IMR-90 (cell line): ENCODE results near the gene EFNA5. TPM values are rescaled to one million over a fixed set of nuclear protein-coding genes. Genes with fewer than 3 reads are reported as not detected.

Experiments
- ATAC-seq: fragments of 200-7000 bp; cut with Tn5 transposase; 2 replicates; pipeline ENCODE4 v1.9.1; 2020; ENCODE audit warnings: low read depth, mild to moderate bottlenecking, moderate library complexity
- BruUV-seq: library from RNA; stranded (reverse); fragments of 400-500 nt; replicated peaks from 2 replicates; lab custom pipeline; 2021; lab: Mats Ljungman, UMichigan
- CTCF ChIA-PET: fragments of 300-600 bp; formaldehyde crosslinking; extraction: SDS; loops from one replicate; lab custom pipeline; 2021; ENCODE audit warnings: antibody characterized with exemption; lab: Yijun Ruan, JAX
- POLR2A ChIA-PET: fragments of 300-600 bp; sonication (Branson Sonifier 250); formaldehyde crosslinking; loops from one replicate; lab custom pipeline; 2022; ENCODE audit warnings: antibody characterized with exemption; ENCODE audit not compliant: unreplicated experiment; lab: Charles Lee
- DNase-seq: peaks from one replicate; pipeline ENCODE4 v3.0.0; 2013
- H2AFZ ChIP-seq: replicated peaks from 2 replicates; pipeline ENCODE3; 2013; ENCODE audit warnings: low read length, mild to moderate bottlenecking; ENCODE audit not compliant: poor library complexity
- H2AK5ac ChIP-seq: 2 replicates; pipeline ENCODE4 v1.6.1; 2013; ENCODE audit warnings: low read depth, low read length, inconsistent platforms
- H2AK9ac ChIP-seq: replicated peaks from 2 replicates; pipeline ENCODE3; 2013; ENCODE audit warnings: mild to moderate bottlenecking, low read depth, low read length, moderate library complexity; ENCODE audit not compliant: poor library complexity
- H2BK120ac ChIP-seq: 2 replicates; pipeline ENCODE4 v1.6.1; 2013; ENCODE audit warnings: low read depth, low read length, inconsistent platforms
- H2BK15ac ChIP-seq: 3 replicates; pipeline ENCODE4 v1.6.1; 2013; ENCODE audit warnings: low read depth, low read length, inconsistent platforms
- H2BK20ac ChIP-seq: 2 replicates; pipeline ENCODE4 v1.6.1; 2013; ENCODE audit warnings: low read depth, mild to moderate bottlenecking, inconsistent platforms, low read length, moderate library complexity
- H2BK5ac ChIP-seq: 2 replicates; pipeline ENCODE4 v1.6.1; 2013; ENCODE audit warnings: mild to moderate bottlenecking, low read depth, low read length, inconsistent platforms; ENCODE audit not compliant: poor library complexity, severe bottlenecking
- H3K14ac ChIP-seq: replicated peaks from 2 replicates; pipeline ENCODE4 v1.6.1; 2013; ENCODE audit warnings: low read depth, low read length, inconsistent platforms
- H3K18ac ChIP-seq: 2 replicates; pipeline ENCODE4 v1.6.1; 2013; ENCODE audit warnings: low read depth, low read length, control low read depth
- H3K23ac ChIP-seq: 2 replicates; pipeline ENCODE4 v1.6.1; 2013; ENCODE audit warnings: low read depth, low read length, inconsistent platforms
- H3K27ac ChIP-seq: 2 replicates; pipeline ENCODE4 v1.5.1; 2013; ENCODE audit warnings: mild to moderate bottlenecking, control low read depth, low read length; ENCODE audit not compliant: insufficient read depth
- H3K27me3 ChIP-seq: 2 replicates; pipeline ENCODE4 v1.6.1; 2013; ENCODE audit warnings: low read length; ENCODE audit not compliant: control insufficient read depth, insufficient read depth
- H3K36me3 ChIP-seq: 2 replicates; pipeline ENCODE4 v1.6.1; 2013; ENCODE audit warnings: low read length, mixed read lengths; ENCODE audit not compliant: control insufficient read depth, insufficient read depth
- H3K4ac ChIP-seq: 2 replicates; pipeline ENCODE4 v1.6.1; 2013; ENCODE audit warnings: low read depth, low read length, inconsistent platforms
- H3K4me1 ChIP-seq: 2 replicates; pipeline ENCODE4 v1.6.1; 2013; ENCODE audit warnings: low read length, mixed read lengths; ENCODE audit not compliant: control insufficient read depth, insufficient read depth
- H3K4me2 ChIP-seq: 2 replicates; pipeline ENCODE4 v1.6.1; 2013; ENCODE audit warnings: low read depth, mild to moderate bottlenecking, control low read depth, low read length, moderate library complexity
- H3K4me3 ChIP-seq: 2 replicates; pipeline ENCODE4 v1.5.1; 2013; ENCODE audit warnings: low read depth, mild to moderate bottlenecking, control low read depth, low read length, moderate library complexity; ENCODE audit not compliant: insufficient read depth
- H3K56ac ChIP-seq: 2 replicates; pipeline ENCODE4 v1.6.1; 2013; ENCODE audit warnings: low read length, inconsistent platforms; ENCODE audit not compliant: insufficient read depth; ENCODE audit errors: extremely low read depth
- H3K79me1 ChIP-seq, 2 experiments: 2 replicates each; pipeline ENCODE4 v1.6.1; 2013; ENCODE audit warnings: low read length in 2 of 2, inconsistent platforms in 1 of 2, low read depth in 1 of 2
- H3K9ac ChIP-seq: 2 replicates; pipeline ENCODE4 v1.6.1; 2013; ENCODE audit warnings: low read depth, low read length, control low read depth
- H3K9me1 ChIP-seq: 2 replicates; pipeline ENCODE4 v1.6.1; 2013; ENCODE audit warnings: low read length, inconsistent platforms; ENCODE audit not compliant: insufficient read depth
- H3K9me3 ChIP-seq: 2 replicates; pipeline ENCODE4 v1.6.1; 2013; ENCODE audit warnings: low read length; ENCODE audit not compliant: control insufficient read depth, insufficient read depth
- H4K20me1 ChIP-seq: 2 replicates; pipeline ENCODE4 v1.6.1; 2013; ENCODE audit warnings: low read length, inconsistent platforms; ENCODE audit not compliant: insufficient read depth
- H4K5ac ChIP-seq: 2 replicates; pipeline ENCODE4 v1.6.1; 2013; ENCODE audit warnings: mild to moderate bottlenecking, low read depth, low read length, control low read depth
- H4K8ac ChIP-seq, 2 experiments: 2 replicates each; pipeline ENCODE4 v1.6.1; 2013; ENCODE audit warnings: low read depth in 2 of 2, low read length in 2 of 2, control low read depth in 1 of 2, inconsistent platforms in 1 of 2
- H4K91ac ChIP-seq: 2 replicates; pipeline ENCODE4 v1.6.1; 2013; ENCODE audit warnings: low read depth, low read length, inconsistent platforms; ENCODE audit not compliant: insufficient read depth
- CHD1 ChIP-seq: IDR thresholded peaks from 2 replicates; pipeline ENCODE4 v1.6.1; 2012; ENCODE audit warnings: low read depth, low read length, improper control_type of control experiment
- POLR2A ChIP-seq: IDR thresholded peaks from 2 replicates; pipeline ENCODE4 v1.6.1; 2012; ENCODE audit warnings: mild to moderate bottlenecking, low read depth, low read length
- WGBS, 2 experiments: methylation state at CpG; one replicate each; pipeline versions ENCODE4 v1.1.5 to v1.1.7; 2013; ENCODE audit warnings: missing lambda C conversion rate in 2 of 2; ENCODE audit not compliant: insufficient read length in 1 of 2; ENCODE audit errors: extremely low coverage in 2 of 2; 5-methylcytosine and 5-hydroxymethylcytosine counted together
- dilution Hi-C: fragments of 300-500 bp; cut with HindIII; formaldehyde crosslinking; loops from one replicate; pipeline ENCODE4 v1.14.3; 2018; ENCODE audit warnings: low sequenced_read_pairs; ENCODE audit not compliant: unreplicated experiment
- in situ Hi-C: fragments of 300-500 bp; cut with MboI; formaldehyde crosslinking; loops from 3 replicates; pipeline ENCODE4 v1.14.3; 2019; ENCODE audit warnings: low sequenced_read_pairs, inconsistent platforms, mixed read lengths
- intact Hi-C: fragments of 100-400 bp; cut with micrococcal nuclease; formaldehyde crosslinking; loops from 2 replicates; pipeline ENCODE4 v1.10.0; 2022
- polyA plus RNA-seq, 3 experiments: library from polyadenylated mRNA; depleted of rRNA; stranded (reverse); fragments of >200 nt; gene quantifications; 2 replicates each; pipeline ENCODE4 v1.2.3, GENCODE V29; 2012; ENCODE audit warnings: low replicate concordance in 1 of 3
- total RNA-seq: library from RNA; depleted of rRNA; stranded (reverse); fragments of >200 nt; gene quantifications from 2 replicates; pipeline ENCODE4 v1.2.3, GENCODE V29; 2012

The EFNA5 gene
- total and polyA plus RNA-seq, 2 of the 4 experiments (the other 2 are of a cell fraction), result 1.5 to 1.6 TPM

DNA sequence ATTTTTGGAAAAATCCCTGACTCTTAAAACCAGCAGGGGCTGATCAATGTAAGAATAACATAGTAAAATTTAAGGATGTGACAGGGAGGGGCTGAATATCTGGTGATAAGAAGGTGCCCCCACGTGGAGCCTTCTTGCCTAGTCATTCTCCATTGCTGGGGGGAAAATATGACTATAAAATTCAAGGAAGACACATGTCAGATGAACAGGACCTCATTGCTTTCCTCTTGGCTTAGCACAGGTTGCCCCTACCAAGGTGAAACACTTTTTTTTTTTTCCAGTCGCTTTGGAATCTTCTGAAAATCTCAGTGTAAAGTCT is 310.9 kb downstream of the EFNA5 start:
- H3K27me3 ChIP-seq, result no peaks in the 10 kb centered on the region
- peak overlapping the region; percentile 90 for H3K18ac ChIP-seq
- H3K4me1 ChIP-seq, result peaks cover 8% of the 10 kb centered on the region; the same call in 1 of the 2 replicates
- POLR2A ChIA-PET, result no interaction called here
- no peaks in the 10 kb centered on the region for H3K79me1 ChIP-seq
- 0% methylated on average over 1 of the region's 2 CpGs; no CpG with 5 or more reads in 1 of the 2 experiments for WGBS, 2 experiments
- DNase-seq (no peak), ATAC-seq (no peak; the same call in 1 of the 2 replicates)
- no peak overlapping the region for H3K23ac ChIP-seq
- H2AK5ac ChIP-seq, result no peak overlapping the region
- H4K20me1 ChIP-seq, result no peaks in the 10 kb centered on the region
- CTCF ChIA-PET, result interaction anchor here (1.1 to 1.6 kb wide), 3 partner anchors 18 to 112 kb away, joined by 3 to 5 read pairs (median 3); no protein-coding TSS in a partner anchor
- no peak overlapping the region for H4K91ac ChIP-seq
- H2BK15ac ChIP-seq, result no peak overlapping the region
- H3K56ac ChIP-seq, result no peak overlapping the region
- no peaks in the 10 kb centered on the region for H3K36me3 ChIP-seq
- peak overlapping the region in 1 of 2 experiments; percentile 40; a peak in 1 of 4 replicates for H4K8ac ChIP-seq
- no peak overlapping the region for H3K9ac ChIP-seq
- dilution Hi-C loops, result no loop called here
- intact Hi-C loops, result no loop called here
- H3K14ac ChIP-seq, result no peak overlapping the region
- H4K5ac ChIP-seq, result peak overlapping the region; percentile 90
- no peak overlapping the region for H3K4me3 ChIP-seq
- no TSS peak for BruUV-seq
- no peak overlapping the region for H2BK120ac ChIP-seq
- H3K9me3 ChIP-seq, result no peaks in the 10 kb centered on the region
- H2AK9ac ChIP-seq, result no peak overlapping the region
- H3K4ac ChIP-seq, result 0 out of 2 replicates have a peak overlapping the region, but pooled peaks have one; percentile 3
- no peak overlapping the region; the same call in 1 of the 2 replicates for H3K27ac ChIP-seq
- 0 out of 2 replicates have a peak overlapping the region, but pooled peaks have one; percentile 27 for H2BK20ac ChIP-seq
- no peak overlapping the region for H2BK5ac ChIP-seq
- no peak overlapping the region for H2AFZ ChIP-seq
- no peak overlapping the region for H3K4me2 ChIP-seq
- H3K9me1 ChIP-seq, result no peaks in the 10 kb centered on the region
- TF ChIP-seq POLR2A, result no peak
- no peak for TF ChIP-seq CHD1
- in situ Hi-C loops, result no loop called here
